H9 (cell line): Measurements from ENCODE around the gene SAP25. TPM values are rescaled to one million over a fixed set of nuclear protein-coding genes. Genes with fewer than 3 reads are reported as not detected.

ENCODE experiments used
- DNase-seq: peaks from one replicate; pipeline ENCODE4 v3.0.0-alpha.2; 2017
- H2AFZ ChIP-seq: one replicate; pipeline ENCODE4 v1.6.1; 2013; ENCODE audit warnings: mild to moderate bottlenecking, low read length, control low read depth, moderate library complexity
- H2AK5ac ChIP-seq: 2 replicates; pipeline ENCODE4 v1.6.1; 2013; ENCODE audit warnings: low read length, control low read depth, mixed read lengths; ENCODE audit not compliant: insufficient read length
- H2BK120ac ChIP-seq: one replicate; pipeline ENCODE4 v1.6.1; 2013; ENCODE audit warnings: low read depth, mild to moderate bottlenecking, low read length, control low read depth, inconsistent platforms; ENCODE audit not compliant: poor library complexity, severe bottlenecking
- H2BK12ac ChIP-seq: 2 replicates; pipeline ENCODE4 v1.6.1; 2013; ENCODE audit warnings: low read length, control low read depth, mixed read lengths, low read depth; ENCODE audit not compliant: insufficient read length
- H2BK15ac ChIP-seq: 2 replicates; pipeline ENCODE4 v1.6.1; 2013; ENCODE audit warnings: low read depth, low read length, control low read depth
- H2BK20ac ChIP-seq: one replicate; pipeline ENCODE4 v1.6.1; 2013; ENCODE audit warnings: low read depth, mild to moderate bottlenecking, low read length, control low read depth, inconsistent platforms; ENCODE audit not compliant: poor library complexity, severe bottlenecking
- H2BK5ac ChIP-seq: 2 replicates; pipeline ENCODE4 v1.6.1; 2013; ENCODE audit warnings: low read length, control low read depth, mixed read lengths; ENCODE audit not compliant: insufficient read length
- H3K14ac ChIP-seq: 2 replicates; pipeline ENCODE4 v1.6.1; 2013; ENCODE audit warnings: low read length, control low read depth; ENCODE audit not compliant: insufficient read depth
- H3K18ac ChIP-seq: 2 replicates; pipeline ENCODE4 v1.6.1; 2013; ENCODE audit warnings: low read depth, mild to moderate bottlenecking, mixed read lengths, low read length, control low read depth; ENCODE audit not compliant: insufficient read length
- H3K23ac ChIP-seq: 2 replicates; pipeline ENCODE4 v1.6.1; 2013; ENCODE audit warnings: low read length, control low read depth, mixed read lengths, low read depth; ENCODE audit not compliant: insufficient read length
- H3K23me2 ChIP-seq: 2 replicates; pipeline ENCODE4 v1.6.1; 2013; ENCODE audit warnings: low read depth, mild to moderate bottlenecking, mixed read lengths, low read length, control low read depth; ENCODE audit not compliant: insufficient read length, poor library complexity, severe bottlenecking
- H3K27ac ChIP-seq: 2 replicates; pipeline ENCODE4 v1.5.1; 2013; ENCODE audit warnings: low read length, control low read depth, mixed read lengths, low read depth; ENCODE audit not compliant: insufficient read length
- H3K27me3 ChIP-seq: 2 replicates; pipeline ENCODE4 v1.6.1; 2013; ENCODE audit warnings: low read length, control low read depth, inconsistent platforms; ENCODE audit not compliant: insufficient read depth
- H3K4ac ChIP-seq: 2 replicates; pipeline ENCODE4 v1.6.1; 2013; ENCODE audit warnings: low read depth, mild to moderate bottlenecking, control low read depth, inconsistent platforms, low read length, moderate library complexity
- H3K4me1 ChIP-seq: 2 replicates; pipeline ENCODE4 v1.6.1; 2013; ENCODE audit warnings: low read length, control low read depth, inconsistent platforms; ENCODE audit not compliant: insufficient read depth
- H3K4me2 ChIP-seq: 2 replicates; pipeline ENCODE4 v1.6.1; 2013; ENCODE audit warnings: low read length, control low read depth, mixed read lengths; ENCODE audit not compliant: insufficient read length, insufficient read depth
- H3K56ac ChIP-seq: 2 replicates; pipeline ENCODE4 v1.6.1; 2013; ENCODE audit warnings: low read depth, mild to moderate bottlenecking, mixed read lengths, low read length, control low read depth; ENCODE audit not compliant: insufficient read length
- H3K79me1 ChIP-seq: 2 replicates; pipeline ENCODE4 v1.6.1; 2013; ENCODE audit warnings: low read depth, mild to moderate bottlenecking, moderate library complexity, low read length, control low read depth, inconsistent platforms; ENCODE audit not compliant: insufficient read depth, poor library complexity, severe bottlenecking
- H3K79me2 ChIP-seq: 2 replicates; pipeline ENCODE4 v1.6.1; 2013; ENCODE audit warnings: low read length, control low read depth, inconsistent platforms; ENCODE audit not compliant: insufficient read depth
- H3K9ac ChIP-seq: 2 replicates; pipeline ENCODE4 v1.6.1; 2013; ENCODE audit warnings: low read length, control low read depth, mixed read lengths; ENCODE audit not compliant: insufficient read length; ENCODE audit errors: extremely low read depth
- H3K9me3 ChIP-seq: one replicate; pipeline ENCODE4 v1.6.1; 2013; ENCODE audit warnings: low read depth, low read length, inconsistent platforms; ENCODE audit not compliant: control insufficient read depth
- H3T11ph ChIP-seq: one replicate; pipeline ENCODE4 v1.6.1; 2013; ENCODE audit warnings: mild to moderate bottlenecking, low read length, control low read depth, inconsistent platforms
- H4K20me1 ChIP-seq: one replicate; pipeline ENCODE4 v1.6.1; 2013; ENCODE audit not compliant: control insufficient read depth, insufficient read length, insufficient read depth
- H4K5ac ChIP-seq: 2 replicates; pipeline ENCODE4 v1.6.1; 2013; ENCODE audit warnings: low read depth, mild to moderate bottlenecking, mixed read lengths, low read length, control low read depth; ENCODE audit not compliant: insufficient read length
- H4K8ac ChIP-seq: replicated peaks from 2 replicates; pipeline ENCODE4 v1.6.1; 2013; ENCODE audit warnings: low read length, control low read depth, mixed read lengths, low read depth; ENCODE audit not compliant: insufficient read length
- H4K91ac ChIP-seq: 2 replicates; pipeline ENCODE4 v1.6.1; 2013; ENCODE audit warnings: low read depth, mild to moderate bottlenecking, moderate library complexity, mixed read lengths, low read length, control low read depth; ENCODE audit not compliant: insufficient read length
- H3K27ac Mint-ChIP-seq, 3 experiments: 2 replicates in 2 of 3; 3 replicates in 1 of 3; pipeline ENCODE4 v1.8.0; 2020 to 2021; ENCODE audit warnings: mixed read lengths in 3 of 3, mild to moderate bottlenecking in 1 of 3, moderate library complexity in 1 of 3
- H3K27me3 Mint-ChIP-seq: 2 replicates; pipeline ENCODE4 v1.8.0; 2021; ENCODE audit warnings: low read depth, mild to moderate bottlenecking, moderate library complexity, mixed read lengths
- H3K36me3 Mint-ChIP-seq, 3 experiments: 2 replicates in 2 of 3; 3 replicates in 1 of 3; pipeline ENCODE4 v1.8.0; 2020 to 2021; ENCODE audit warnings: low read depth in 3 of 3, mixed read lengths in 3 of 3; ENCODE audit not compliant: insufficient read depth in 1 of 3
- H3K4me1 Mint-ChIP-seq, 2 experiments: 2 replicates each; pipeline ENCODE4 v1.8.0; 2020; ENCODE audit warnings: mixed read lengths in 2 of 2
- H3K4me3 Mint-ChIP-seq, 2 experiments: 2 replicates in 1 of 2; 3 replicates in 1 of 2; pipeline ENCODE4 v1.8.0; 2020 to 2021; ENCODE audit warnings: mild to moderate bottlenecking in 2 of 2, mixed read lengths in 2 of 2, moderate library complexity in 1 of 2
- H3K9me3 Mint-ChIP-seq, 2 experiments: 2 replicates in 1 of 2; 3 replicates in 1 of 2; pipeline ENCODE4 v1.8.0; 2020; ENCODE audit warnings: mild to moderate bottlenecking in 2 of 2, mixed read lengths in 2 of 2, moderate library complexity in 1 of 2
- WGBS: extraction: QIAGEN DNeasy Blood & Tissue Kit; methylation state at CpG from one replicate; pipeline ENCODE4 v1.1.7; 2013; ENCODE audit warnings: missing lambda C conversion rate, low lambda C conversion rate, mixed read lengths; ENCODE audit not compliant: insufficient read length; ENCODE audit errors: extremely low coverage; 5-methylcytosine and 5-hydroxymethylcytosine counted together
- total RNA-seq: library from RNA; stranded (reverse); gene quantifications from 2 replicates; pipeline ENCODE4 v1.2.1, GENCODE V29; 2021
- TF ChIP-seq, protein P1 (sequence below): fragments of 200-600 bp; sonication (generic); conservative IDR thresholded peaks from 3 replicates; pipeline ENCODE4 v1.8.0; 2021; ENCODE audit warnings: antibody characterized with exemption, mild to moderate bottlenecking

Gene SAP25
- total RNA-seq, 1 experiment from 2014 or later = 4.2 TPM

DNA sequence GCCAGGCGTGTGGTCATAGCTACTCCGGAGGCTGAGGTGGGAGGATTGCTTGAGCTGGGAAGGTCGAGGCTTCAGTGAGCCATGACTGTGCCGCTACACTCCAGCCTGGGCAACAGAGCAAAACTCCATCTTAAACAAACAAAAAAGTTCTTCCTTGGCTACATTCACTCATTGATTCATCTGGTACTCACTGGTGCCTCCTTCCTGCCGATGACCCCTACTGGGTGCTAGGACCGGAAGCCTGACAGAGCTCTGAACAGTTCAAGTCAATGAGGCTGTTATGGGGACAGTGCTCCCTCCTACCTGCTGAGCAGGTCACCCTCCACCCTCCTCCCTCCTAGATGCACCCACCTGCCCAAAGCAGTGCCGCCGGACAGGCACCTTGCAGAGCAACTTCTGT lies 33.4 kb upstream of the SAP25 start:
- Histone ChIP-seq H3K4me2 (no peak overlapping the region), H3K18ac (no peak overlapping the region), H2BK12ac (no peak overlapping the region), H4K5ac (no peak overlapping the region), H2BK120ac (no peak overlapping the region), H3K79me2 (no peaks in the 10 kb centered on the region), H3K56ac (no peak overlapping the region), H4K8ac (no peak overlapping the region), H3T11ph (no peak overlapping the region), H3K23me2 (peaks cover 32% of the 10 kb centered on the region), H3K14ac (no peak overlapping the region), H2BK20ac (no peak overlapping the region), H3K23ac (no peak overlapping the region), H3K79me1 (no peaks in the 10 kb centered on the region), H3K27ac (no peak overlapping the region), H2AFZ (no peak overlapping the region), H3K27me3 (no peaks in the 10 kb centered on the region), H3K4me1 (no peaks in the 10 kb centered on the region), H3K4ac (no peak overlapping the region), H3K9me3 (no peaks in the 10 kb centered on the region), H2AK5ac (no peak overlapping the region), H3K9ac (no peak overlapping the region), H2BK15ac (no peak overlapping the region), H4K91ac (no peak overlapping the region), H4K20me1 (no peaks in the 10 kb centered on the region), H2BK5ac (no peak overlapping the region)
- peaks cover 23 to 38% of the 10 kb centered on the region in 2 experiments for H3K4me1 Mint-ChIP-seq
- TF ChIP-seq, protein P1, sequence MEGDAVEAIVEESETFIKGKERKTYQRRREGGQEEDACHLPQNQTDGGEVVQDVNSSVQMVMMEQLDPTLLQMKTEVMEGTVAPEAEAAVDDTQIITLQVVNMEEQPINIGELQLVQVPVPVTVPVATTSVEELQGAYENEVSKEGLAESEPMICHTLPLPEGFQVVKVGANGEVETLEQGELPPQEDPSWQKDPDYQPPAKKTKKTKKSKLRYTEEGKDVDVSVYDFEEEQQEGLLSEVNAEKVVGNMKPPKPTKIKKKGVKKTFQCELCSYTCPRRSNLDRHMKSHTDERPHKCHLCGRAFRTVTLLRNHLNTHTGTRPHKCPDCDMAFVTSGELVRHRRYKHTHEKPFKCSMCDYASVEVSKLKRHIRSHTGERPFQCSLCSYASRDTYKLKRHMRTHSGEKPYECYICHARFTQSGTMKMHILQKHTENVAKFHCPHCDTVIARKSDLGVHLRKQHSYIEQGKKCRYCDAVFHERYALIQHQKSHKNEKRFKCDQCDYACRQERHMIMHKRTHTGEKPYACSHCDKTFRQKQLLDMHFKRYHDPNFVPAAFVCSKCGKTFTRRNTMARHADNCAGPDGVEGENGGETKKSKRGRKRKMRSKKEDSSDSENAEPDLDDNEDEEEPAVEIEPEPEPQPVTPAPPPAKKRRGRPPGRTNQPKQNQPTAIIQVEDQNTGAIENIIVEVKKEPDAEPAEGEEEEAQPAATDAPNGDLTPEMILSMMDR = no peak
- peak overlapping the region in 1 of 2 experiments; percentile 39; a peak in 1 of 5 replicates for H3K4me3 Mint-ChIP-seq
- H3K27me3 Mint-ChIP-seq = peaks cover 25% of the 10 kb centered on the region
- H3K36me3 Mint-ChIP-seq = peaks cover 0 to 16% (median 13%) of the 10 kb centered on the region in 3 experiments; a peak in 6 of 7 replicates
- no peak for DNase-seq
- no peaks in the 10 kb centered on the region for H3K9me3 Mint-ChIP-seq
- no CpG with 5 or more reads among the region's 8 CpGs for WGBS
- no peak overlapping the region for H3K27ac Mint-ChIP-seq
